SK-N-SH (cell line): ENCODE data around the gene PARP14.

Experiments used
- CHD2 ChIP-seq: fragments of 150-350 bp; IDR thresholded peaks from 2 replicates; pipeline ENCODE4 v1.6.1; 2018; ENCODE audit warnings: low read length; ENCODE audit not compliant: partially characterized antibody
- CTCF ChIP-seq: fragments of 200-600 bp; sonication (generic); IDR thresholded peaks from 2 replicates; pipeline ENCODE4 v1.6.1; 2017; ENCODE audit warnings: antibody characterized with exemption, mild to moderate bottlenecking, moderate library complexity
- EZH2phosphoT487 ChIP-seq: fragments of 200-600 bp; sonication (generic); IDR thresholded peaks from 2 replicates; pipeline ENCODE4 v1.6.1; 2017; ENCODE audit warnings: low read depth, mixed run types, mild to moderate bottlenecking, antibody characterized with exemption, moderate library complexity, borderline replicate concordance
- JUND ChIP-seq: IDR thresholded peaks from 2 replicates; pipeline ENCODE4 v1.4.0; 2012
- RAD21 ChIP-seq: IDR thresholded peaks from 2 replicates; pipeline ENCODE4 v1.6.1; 2012; ENCODE audit warnings: mild to moderate bottlenecking, low read length
- TAF1 ChIP-seq: IDR thresholded peaks from 2 replicates; pipeline ENCODE4 v1.6.1; 2012; ENCODE audit warnings: low read depth, mild to moderate bottlenecking, low read length, moderate library complexity, borderline replicate concordance
- TCF12 ChIP-seq: IDR thresholded peaks from 2 replicates; pipeline ENCODE4 v1.4.0; 2012
- TEAD4 ChIP-seq: IDR thresholded peaks from 2 replicates; pipeline ENCODE4 v1.4.0; 2012; ENCODE audit warnings: mild to moderate bottlenecking, borderline replicate concordance; ENCODE audit not compliant: insufficient read depth
- USF1 ChIP-seq: IDR thresholded peaks from 2 replicates; pipeline ENCODE4 v1.4.0; 2012; ENCODE audit warnings: low read depth, borderline replicate concordance
- ZBTB33 ChIP-seq: IDR thresholded peaks from 2 replicates; pipeline ENCODE4 v1.4.0; 2012; ENCODE audit warnings: low read depth, borderline replicate concordance

GRCh38 chr3:122681974-122682409 is 1.4 kb downstream of the PARP14 start:
- TF ChIP-seq TCF12 (no peak), TEAD4 (no peak), TAF1 (no peak), EZH2phosphoT487 (no peak), USF1 (no peak), JUND (no peak), RAD21 (no peak), CTCF (no peak), CHD2 (no peak), ZBTB33 (no peak)
